Measurements from ENCODE around the gene RPL19.

Gene RPL19

GRCh38 chr17:39173080-39173479 is 27.0 kb upstream of the RPL19 start:
- DNase-seq (ENCODE audit: low spot score) = no peak

GRCh38 chr17:39173526-39174274 is 26.4 kb upstream of the RPL19 start:
- no peak for DNase-seq (ENCODE audit: low spot score)

- peak; percentile 71 for DNase-seq (ENCODE audit: low spot score)
These were observed 25.0 kb upstream of the RPL19 start for GRCh38 chr17:39174920-39175694.

GRCh38 chr17:39175695-39176093 is 24.4 kb upstream of the RPL19 start:
- DNase-seq (ENCODE audit: low spot score) = no peak

GRCh38 chr17:39177256-39177655 is 22.8 kb upstream of the RPL19 start:
- DNase-seq (ENCODE audit: low spot score) = no peak

GRCh38 chr17:39178536-39178935 is 21.5 kb upstream of the RPL19 start:
- DNase-seq (ENCODE audit: low spot score) = no peak

- DNase-seq (ENCODE audit: low spot score) = no peak
These were observed 18.8 kb upstream of the RPL19 start for GRCh38 chr17:39181303-39181702.

GRCh38 chr17:39183045-39183444 is 17.0 kb upstream of the RPL19 start:
- DNase-seq (ENCODE audit: low spot score) = no peak

- no peak for DNase-seq (ENCODE audit: low spot score)
These were observed 16.4 kb upstream of the RPL19 start for GRCh38 chr17:39183720-39184119.

- no peak for DNase-seq (ENCODE audit: low spot score)
These were observed 13.5 kb upstream of the RPL19 start for GRCh38 chr17:39186481-39187002.

- DNase-seq (ENCODE audit: low spot score) = no peak
These were observed 12.8 kb upstream of the RPL19 start for GRCh38 chr17:39187152-39187830.

- no peak for DNase-seq (ENCODE audit: low spot score)
These were observed 8.2 kb upstream of the RPL19 start for GRCh38 chr17:39191750-39192510.

GRCh38 chr17:39192901-39193300 is 7.2 kb upstream of the RPL19 start:
- DNase-seq (ENCODE audit: low spot score) = no peak

GRCh38 chr17:39193346-39193745 is 6.7 kb upstream of the RPL19 start:
- DNase-seq (ENCODE audit: low spot score) = no peak

- DNase-seq (ENCODE audit: low spot score) = no peak
These were observed 5.7 kb upstream of the RPL19 start for GRCh38 chr17:39194089-39194984.

- DNase-seq (ENCODE audit: low spot score) = no peak
These were observed 5.0 kb upstream of the RPL19 start for GRCh38 chr17:39194985-39195524.

GRCh38 chr17:39195568-39196160 is 4.4 kb upstream of the RPL19 start:
- DNase-seq (ENCODE audit: low spot score) = no peak

- DNase-seq (ENCODE audit: low spot score) = no peak
These were observed 3.8 kb upstream of the RPL19 start for GRCh38 chr17:39196241-39196807.

GRCh38 chr17:39196808-39197291 is 3.2 kb upstream of the RPL19 start:
- no peak for DNase-seq (ENCODE audit: low spot score)
